ENCODE measurements around the gene LRRC75B. TPM values are rescaled to one million over a fixed set of nuclear protein-coding genes. Genes with fewer than 3 reads are reported as not detected.
"Not testable (repeated sequence)": the region's sequence is repeated elsewhere in the genome, so short reads cannot be mapped to it uniquely, and the experiment has no call there.

LRRC75B gene
- total RNA-seq, 1 donor from 2014 or later, result 32.5 TPM

DNA sequence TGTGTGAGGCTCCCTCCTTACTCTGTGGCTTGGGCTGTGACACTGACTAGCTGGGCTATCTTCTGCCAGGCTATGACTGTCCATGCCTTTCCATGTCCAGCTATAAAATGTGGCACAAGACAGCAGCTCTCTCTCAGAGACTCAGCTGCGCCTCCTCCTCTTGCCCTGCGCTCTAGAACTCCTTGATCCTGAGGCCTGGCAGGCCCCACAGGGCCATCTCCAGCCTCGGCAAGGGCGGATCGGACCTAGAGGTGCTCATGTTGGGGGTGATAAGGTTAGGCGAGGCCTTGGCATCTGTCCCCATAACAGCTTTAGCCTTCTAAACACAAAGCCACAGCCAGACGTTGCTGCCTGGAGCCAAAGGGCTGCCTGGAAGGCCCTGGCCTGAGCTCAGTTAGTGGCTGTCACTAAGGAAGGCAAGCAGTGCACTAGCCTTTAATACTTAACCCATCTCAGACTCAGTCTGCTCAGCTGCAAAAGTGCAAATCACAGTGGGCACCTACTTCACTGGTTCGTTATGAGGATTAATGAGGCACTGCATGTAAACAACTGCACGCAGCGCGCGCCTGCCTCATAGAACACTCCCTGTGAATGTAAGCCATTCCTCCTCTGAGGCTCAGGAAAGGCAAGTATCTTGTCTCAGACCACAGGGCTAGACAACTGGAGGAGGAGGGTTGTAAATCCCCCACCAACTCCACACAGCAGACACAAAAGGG is 39.1 kb downstream of the LRRC75B start:
- Mint-ChIP-seq H3K4me3 (peak overlapping the region; percentile 91), H3K9me3 (no peaks in the 10 kb centered on the region), H3K36me3 (peaks cover 9% of the 10 kb centered on the region), H3K4me1 (peaks cover 38% of the 10 kb centered on the region), H3K27ac (peak overlapping the region; percentile 97), H3K27me3 (ENCODE audit: low read depth) (no peaks in the 10 kb centered on the region)
- TF ChIP-seq, protein P1, sequence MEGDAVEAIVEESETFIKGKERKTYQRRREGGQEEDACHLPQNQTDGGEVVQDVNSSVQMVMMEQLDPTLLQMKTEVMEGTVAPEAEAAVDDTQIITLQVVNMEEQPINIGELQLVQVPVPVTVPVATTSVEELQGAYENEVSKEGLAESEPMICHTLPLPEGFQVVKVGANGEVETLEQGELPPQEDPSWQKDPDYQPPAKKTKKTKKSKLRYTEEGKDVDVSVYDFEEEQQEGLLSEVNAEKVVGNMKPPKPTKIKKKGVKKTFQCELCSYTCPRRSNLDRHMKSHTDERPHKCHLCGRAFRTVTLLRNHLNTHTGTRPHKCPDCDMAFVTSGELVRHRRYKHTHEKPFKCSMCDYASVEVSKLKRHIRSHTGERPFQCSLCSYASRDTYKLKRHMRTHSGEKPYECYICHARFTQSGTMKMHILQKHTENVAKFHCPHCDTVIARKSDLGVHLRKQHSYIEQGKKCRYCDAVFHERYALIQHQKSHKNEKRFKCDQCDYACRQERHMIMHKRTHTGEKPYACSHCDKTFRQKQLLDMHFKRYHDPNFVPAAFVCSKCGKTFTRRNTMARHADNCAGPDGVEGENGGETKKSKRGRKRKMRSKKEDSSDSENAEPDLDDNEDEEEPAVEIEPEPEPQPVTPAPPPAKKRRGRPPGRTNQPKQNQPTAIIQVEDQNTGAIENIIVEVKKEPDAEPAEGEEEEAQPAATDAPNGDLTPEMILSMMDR (IDR thresholded peaks at IDR 0.05; ENCODE audit: unreplicated experiment), result no peak
- DNase-seq (ENCODE audit: low spot score in 2 of 2, unreplicated experiment in 2 of 2), result no peak

DNA sequence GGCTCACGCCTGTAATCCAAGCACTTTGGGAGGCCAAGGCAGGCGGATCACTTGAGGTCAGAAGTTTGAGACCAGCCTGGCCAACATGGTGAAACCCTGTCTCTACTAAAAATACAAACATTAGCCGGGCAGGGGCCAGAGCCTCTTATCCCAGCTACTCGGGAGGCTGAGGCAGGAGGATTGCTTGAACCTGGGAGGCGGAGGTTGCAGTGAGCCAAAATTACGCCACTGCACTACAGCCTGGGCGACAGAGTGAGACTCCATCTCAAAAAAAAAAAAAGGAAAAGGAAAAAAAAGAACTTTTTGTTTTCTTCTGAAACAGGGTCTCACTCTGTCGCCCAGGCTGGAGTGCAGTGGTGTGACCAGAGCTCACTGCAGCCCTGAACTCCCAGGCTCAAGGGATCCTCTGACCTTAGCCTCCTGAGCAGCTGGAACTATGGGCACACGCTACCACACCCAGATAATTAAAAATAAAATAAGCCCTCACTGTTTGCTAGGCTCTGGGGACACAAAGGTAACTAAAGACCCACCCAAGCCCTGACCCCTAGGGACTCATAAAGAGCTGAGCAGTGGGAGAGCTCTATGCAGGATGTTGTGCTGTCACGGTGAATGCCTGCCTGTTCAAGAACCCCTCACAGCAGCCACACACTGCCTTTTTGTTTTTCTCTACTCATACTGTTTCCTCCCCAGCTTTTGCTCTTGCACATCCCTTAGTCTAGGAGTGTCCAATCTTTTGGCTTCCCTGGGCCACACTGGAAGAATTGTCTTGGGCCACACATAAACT is 40.2 kb downstream of the LRRC75B start:
- Mint-ChIP-seq H3K4me1 (peaks cover 32% of the 10 kb centered on the region), H3K4me3 (peak overlapping the region; percentile 91), H3K27ac (peak overlapping the region; percentile 97)
- not testable (repeated sequence) for H3K9me3 Mint-ChIP-seq; H3K36me3 Mint-ChIP-seq; H3K27me3 Mint-ChIP-seq (ENCODE audit: low read depth); DNase-seq (ENCODE audit: low spot score in 2 of 2, unreplicated experiment in 2 of 2)

DNA sequence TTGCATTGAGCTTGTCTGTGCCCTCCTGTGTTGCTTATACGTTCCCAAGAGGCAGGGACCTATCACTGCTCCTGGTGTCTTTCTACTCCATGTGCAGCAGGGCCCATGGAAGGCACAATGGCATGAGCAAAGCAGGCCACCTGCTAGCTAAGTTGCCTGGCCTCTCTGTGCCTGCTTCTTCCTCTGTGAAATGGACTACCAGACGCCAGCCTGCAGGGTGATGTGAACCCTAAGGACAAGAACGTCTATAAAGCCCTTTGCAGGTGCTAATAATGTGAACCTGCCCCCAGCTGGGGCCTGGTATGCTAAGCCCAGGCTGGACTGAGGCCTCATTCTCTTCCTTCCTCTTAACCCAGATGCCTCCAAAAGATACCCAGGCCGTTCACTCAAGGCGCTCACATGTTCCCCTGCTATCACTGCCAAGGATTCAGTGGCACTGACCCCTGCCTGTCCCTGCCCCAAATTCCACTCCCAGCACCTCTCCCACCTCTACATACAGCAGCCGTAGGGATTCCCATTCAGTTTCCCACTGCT is 41.9 kb downstream of the LRRC75B start:
- H3K4me3 Mint-ChIP-seq, result no peak overlapping the region
- TF ChIP-seq, protein P1 (IDR thresholded peaks at IDR 0.05; ENCODE audit: unreplicated experiment), result no peak
- no peak overlapping the region for H3K27ac Mint-ChIP-seq
- H3K9me3 Mint-ChIP-seq, result no peaks in the 10 kb centered on the region
- no peaks in the 10 kb centered on the region for H3K27me3 Mint-ChIP-seq (ENCODE audit: low read depth)
- DNase-seq (ENCODE audit: low spot score in 2 of 2, unreplicated experiment in 2 of 2), result no peak
- peaks cover 16% of the 10 kb centered on the region for H3K36me3 Mint-ChIP-seq
- H3K4me1 Mint-ChIP-seq, result peaks cover 18% of the 10 kb centered on the region

DNA sequence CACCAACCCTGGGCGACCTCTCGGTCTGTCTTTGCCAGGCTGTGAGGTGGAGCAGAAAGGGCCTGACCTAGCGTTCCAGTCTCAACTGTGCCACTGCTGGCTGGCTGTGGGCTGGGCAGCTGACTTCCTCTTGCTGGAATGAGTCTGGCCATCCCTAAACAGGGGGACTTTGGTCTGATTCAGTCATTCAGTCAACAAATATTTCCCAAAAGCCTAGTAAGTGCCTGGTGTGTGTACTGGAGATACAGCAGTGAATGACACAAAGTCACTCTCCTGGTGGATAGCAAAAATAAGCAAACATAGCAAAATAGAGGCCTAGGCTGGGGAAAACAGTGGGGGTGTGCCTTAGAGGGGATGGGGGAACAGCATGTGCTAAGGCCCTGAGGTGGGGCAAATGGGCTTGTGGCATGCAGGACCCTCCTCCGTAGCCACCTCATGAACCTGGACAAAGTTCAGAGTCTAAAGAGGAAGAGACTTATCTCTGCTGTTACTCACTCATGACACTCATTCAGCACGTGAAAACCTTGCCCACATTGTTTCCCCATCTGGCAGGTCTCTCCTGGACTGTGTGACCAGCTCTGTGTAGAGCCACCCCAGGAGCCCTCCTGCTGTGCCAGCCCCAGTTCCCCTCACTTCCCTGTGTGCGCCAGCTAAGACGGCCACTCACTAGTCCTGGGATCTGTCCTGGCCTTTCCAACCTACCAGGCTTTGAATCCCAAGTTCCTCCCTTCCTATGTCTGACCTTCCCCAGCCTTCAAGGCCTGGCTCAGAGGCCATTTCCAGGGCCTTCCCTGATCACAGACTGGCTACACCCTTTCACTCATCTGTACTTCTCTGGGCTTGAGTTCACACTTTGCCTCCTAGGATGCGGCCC is 42.6 kb downstream of the LRRC75B start:
- peaks cover 17% of the 10 kb centered on the region for H3K4me1 Mint-ChIP-seq
- H3K4me3 Mint-ChIP-seq, result no peak overlapping the region
- no peak overlapping the region for H3K27ac Mint-ChIP-seq
- no peak for DNase-seq (ENCODE audit: low spot score in 2 of 2, unreplicated experiment in 2 of 2)
- peaks cover 16% of the 10 kb centered on the region for H3K36me3 Mint-ChIP-seq
- H3K9me3 Mint-ChIP-seq, result no peaks in the 10 kb centered on the region
- TF ChIP-seq, protein P1 (IDR thresholded peaks at IDR 0.05; ENCODE audit: unreplicated experiment), result no peak
- no peaks in the 10 kb centered on the region for H3K27me3 Mint-ChIP-seq (ENCODE audit: low read depth)

DNA sequence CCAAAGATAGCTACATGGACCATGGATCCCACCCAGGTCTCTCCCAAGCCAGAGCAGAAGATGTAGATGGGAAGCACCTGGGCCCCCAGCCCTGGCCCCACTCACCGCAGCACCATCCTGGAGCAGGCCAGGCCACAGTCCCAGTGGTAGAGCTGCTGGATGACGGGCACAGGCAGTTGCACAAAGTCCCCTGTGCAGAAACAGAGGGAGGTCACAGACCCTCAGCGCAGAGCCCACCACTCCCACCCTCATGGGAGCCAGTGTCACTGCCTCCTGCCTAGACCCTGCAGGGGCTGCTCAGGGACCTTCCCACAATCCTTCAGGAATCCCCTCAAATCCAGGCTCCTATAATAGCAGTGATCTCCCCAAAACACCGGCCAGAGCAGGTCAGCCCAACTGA is 44.1 kb downstream of the LRRC75B start:
- Mint-ChIP-seq H3K4me3 (no peak overlapping the region), H3K27me3 (ENCODE audit: low read depth) (no peaks in the 10 kb centered on the region), H3K4me1 (peaks cover 9% of the 10 kb centered on the region), H3K9me3 (no peaks in the 10 kb centered on the region), H3K27ac (no peak overlapping the region), H3K36me3 (peaks cover 16% of the 10 kb centered on the region)
- no peak for DNase-seq (ENCODE audit: low spot score in 2 of 2, unreplicated experiment in 2 of 2)
- TF ChIP-seq, protein P1 (IDR thresholded peaks at IDR 0.05; ENCODE audit: unreplicated experiment), result no peak
